ENCODE measurements around the gene EPHB4.

- TF ChIP-seq, protein P1, sequence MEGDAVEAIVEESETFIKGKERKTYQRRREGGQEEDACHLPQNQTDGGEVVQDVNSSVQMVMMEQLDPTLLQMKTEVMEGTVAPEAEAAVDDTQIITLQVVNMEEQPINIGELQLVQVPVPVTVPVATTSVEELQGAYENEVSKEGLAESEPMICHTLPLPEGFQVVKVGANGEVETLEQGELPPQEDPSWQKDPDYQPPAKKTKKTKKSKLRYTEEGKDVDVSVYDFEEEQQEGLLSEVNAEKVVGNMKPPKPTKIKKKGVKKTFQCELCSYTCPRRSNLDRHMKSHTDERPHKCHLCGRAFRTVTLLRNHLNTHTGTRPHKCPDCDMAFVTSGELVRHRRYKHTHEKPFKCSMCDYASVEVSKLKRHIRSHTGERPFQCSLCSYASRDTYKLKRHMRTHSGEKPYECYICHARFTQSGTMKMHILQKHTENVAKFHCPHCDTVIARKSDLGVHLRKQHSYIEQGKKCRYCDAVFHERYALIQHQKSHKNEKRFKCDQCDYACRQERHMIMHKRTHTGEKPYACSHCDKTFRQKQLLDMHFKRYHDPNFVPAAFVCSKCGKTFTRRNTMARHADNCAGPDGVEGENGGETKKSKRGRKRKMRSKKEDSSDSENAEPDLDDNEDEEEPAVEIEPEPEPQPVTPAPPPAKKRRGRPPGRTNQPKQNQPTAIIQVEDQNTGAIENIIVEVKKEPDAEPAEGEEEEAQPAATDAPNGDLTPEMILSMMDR (IDR thresholded peaks at IDR 0.05; ENCODE audit: extremely low read depth in 1 of 2, insufficient read depth in 1 of 2, low read depth in 1 of 2, low read length in 2 of 2) = peak; percentile 65 to 82
- peak; percentile 7 for TF ChIP-seq POLR2A (IDR thresholded peaks at IDR 0.05; ENCODE audit: low read depth, low read length)
- TF ChIP-seq EZH2 (IDR thresholded peaks at IDR 0.05; ENCODE audit: borderline replicate concordance, low read depth, low read length, severe bottlenecking) = no peak
- no peak for TF ChIP-seq POLR2AphosphoS5 (IDR thresholded peaks at IDR 0.05; ENCODE audit: insufficient read depth, low read depth, low read length)
Observed at GRCh38 chr7:100799037-100799896, 28.1 kb downstream of the EPHB4 start.

All from endothelial cell of umbilical vein (primary cell).